ENCODE results near the gene PCMT1. TPM values are rescaled to one million over a fixed set of nuclear protein-coding genes. Genes with fewer than 3 reads are reported as not detected.
A peak's percentile ranks its signal among the peaks of the same experiment; 100 is the strongest.

Gene PCMT1
- total RNA-seq, 1 donor from 2014 or later = 83.4 TPM

GRCh38 chr6:149820506-149820905 lies 71.0 kb downstream of the PCMT1 start:
- Mint-ChIP-seq H3K4me3 (ENCODE audit: unreplicated experiment) (no peak overlapping the region), H3K36me3 (ENCODE audit: low read depth) (peaks cover 10% of the 10 kb centered on the region), H3K27ac (ENCODE audit: unreplicated experiment) (no peak overlapping the region), H3K9me3 (ENCODE audit: low read depth) (no peaks in the 10 kb centered on the region), H3K4me1 (ENCODE audit: low read depth) (no peaks in the 10 kb centered on the region), H3K27me3 (ENCODE audit: low read depth) (no peaks in the 10 kb centered on the region)
- DNase-seq (ENCODE audit: low spot score) = no peak
- TF ChIP-seq CTCF (IDR thresholded peaks at IDR 0.05) = no peak

GRCh38 chr6:149821492-149821891 lies 72.0 kb downstream of the PCMT1 start:
- Mint-ChIP-seq H3K4me3 (ENCODE audit: unreplicated experiment) (no peak overlapping the region), H3K27ac (ENCODE audit: unreplicated experiment) (no peak overlapping the region), H3K27me3 (ENCODE audit: low read depth) (no peaks in the 10 kb centered on the region), H3K9me3 (ENCODE audit: low read depth) (no peaks in the 10 kb centered on the region), H3K36me3 (ENCODE audit: low read depth) (peaks cover 10% of the 10 kb centered on the region), H3K4me1 (ENCODE audit: low read depth) (no peaks in the 10 kb centered on the region)
- no peak for DNase-seq (ENCODE audit: low spot score)
- TF ChIP-seq CTCF (IDR thresholded peaks at IDR 0.05) = no peak

- H3K4me3 Mint-ChIP-seq (ENCODE audit: unreplicated experiment) = no peak overlapping the region
- no peak overlapping the region for H3K27ac Mint-ChIP-seq (ENCODE audit: unreplicated experiment)
- H3K4me1 Mint-ChIP-seq (ENCODE audit: low read depth) = no peaks in the 10 kb centered on the region
- no peaks in the 10 kb centered on the region for H3K27me3 Mint-ChIP-seq (ENCODE audit: low read depth)
- DNase-seq (ENCODE audit: low spot score) = no peak
- no peaks in the 10 kb centered on the region for H3K9me3 Mint-ChIP-seq (ENCODE audit: low read depth)
- peak; percentile 28 for TF ChIP-seq CTCF (IDR thresholded peaks at IDR 0.05)
- H3K36me3 Mint-ChIP-seq (ENCODE audit: low read depth) = peaks cover 10% of the 10 kb centered on the region
Measured at GRCh38 chr6:149823013-149823412, 73.5 kb downstream of the PCMT1 start.

- Mint-ChIP-seq H3K4me3 (ENCODE audit: unreplicated experiment) (no peak overlapping the region), H3K27me3 (ENCODE audit: low read depth) (no peaks in the 10 kb centered on the region), H3K27ac (ENCODE audit: unreplicated experiment) (no peak overlapping the region), H3K4me1 (ENCODE audit: low read depth) (no peaks in the 10 kb centered on the region), H3K9me3 (ENCODE audit: low read depth) (no peaks in the 10 kb centered on the region), H3K36me3 (ENCODE audit: low read depth) (peaks cover 10% of the 10 kb centered on the region)
- DNase-seq (ENCODE audit: low spot score) = no peak
- no peak for TF ChIP-seq CTCF (IDR thresholded peaks at IDR 0.05)
Measured at GRCh38 chr6:149825292-149825691, 75.8 kb downstream of the PCMT1 start.

GRCh38 chr6:149830731-149831307 lies 81.3 kb downstream of the PCMT1 start:
- Mint-ChIP-seq H3K4me3 (ENCODE audit: unreplicated experiment) (peak overlapping the region; percentile 53), H3K36me3 (ENCODE audit: low read depth) (peaks cover 5% of the 10 kb centered on the region), H3K27me3 (ENCODE audit: low read depth) (no peaks in the 10 kb centered on the region), H3K9me3 (ENCODE audit: low read depth) (no peaks in the 10 kb centered on the region), H3K4me1 (ENCODE audit: low read depth) (peaks cover 18% of the 10 kb centered on the region), H3K27ac (ENCODE audit: unreplicated experiment) (peak overlapping the region; percentile 93)
- TF ChIP-seq CTCF (IDR thresholded peaks at IDR 0.05) = peak; percentile 8
- DNase-seq (ENCODE audit: low spot score) = no peak
